Thyroid gland (tissue), 4 donors: ENCODE measurements around the gene RALGAPB.

Source experiments
- CTCF ChIP-seq, 6 experiments: fragments of 200-600 bp in 3 of 6; fragments of 450-650 bp in 3 of 6; sonication (generic) in 3 of 6; IDR thresholded peaks; one replicate each; pipeline ENCODE4 v1.5.1; 2016 to 2019; ENCODE audit warnings: antibody characterized with exemption in 6 of 6, mild to moderate bottlenecking in 2 of 6, inconsistent platforms in 1 of 6, moderate library complexity in 1 of 6
- POLR2A ChIP-seq, 2 donors: fragments of 450-650 bp; IDR thresholded peaks; one replicate each; pipeline ENCODE4 v1.6.1; 2017; ENCODE audit warnings: antibody characterized with exemption in 2 of 2, mild to moderate bottlenecking in 2 of 2, moderate library complexity in 1 of 2

- TF ChIP-seq POLR2A (IDR thresholded peaks at IDR 0.05) (no peak), CTCF (IDR thresholded peaks at IDR 0.05) (no peak)
These were observed 12.5 kb upstream of the RALGAPB start for GRCh38 chr20:38460040-38460623.
